ENCODE results near the gene ADK. TPM values are rescaled to one million over a fixed set of nuclear protein-coding genes. Genes with fewer than 3 reads are reported as not detected.

Gene ADK
- total RNA-seq, 4 donors from 2014 or later = 15.3 to 23.3 (median 20.8) TPM

DNA sequence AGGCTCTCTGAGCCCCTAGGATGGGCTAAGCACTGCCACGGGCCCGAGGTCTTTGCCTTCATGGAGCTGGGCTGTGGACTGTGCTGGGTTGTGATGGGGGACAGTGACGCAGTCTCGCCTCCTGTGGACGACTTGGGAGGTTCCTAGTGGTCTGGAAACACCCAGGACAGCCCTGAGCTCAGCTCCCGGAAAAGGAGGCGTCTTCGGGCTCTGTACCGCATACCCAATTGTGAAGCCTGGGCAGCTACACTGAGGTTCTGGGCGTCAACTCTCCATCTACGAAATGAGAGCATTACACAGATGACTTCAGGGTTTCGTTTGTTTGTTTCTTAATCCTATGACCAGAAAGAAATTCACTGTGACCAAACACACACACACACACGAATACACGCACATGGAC, 595.8 kb downstream of the ADK start:
- no peaks in the 10 kb centered on the region for H3K4me1 ChIP-seq
- no peak overlapping the region for H3K27ac ChIP-seq
- H3K9me3 ChIP-seq = no peaks in the 10 kb centered on the region
- no peaks in the 10 kb centered on the region for H3K36me3 ChIP-seq
- ATAC-seq = no peak
- H3K4me3 ChIP-seq = no peak overlapping the region
- TF ChIP-seq POLR2A (IDR thresholded peaks at IDR 0.05) (no peak), EP300 (IDR thresholded peaks at IDR 0.05) (no peak), POLR2AphosphoS5 (IDR thresholded peaks at IDR 0.05) (no peak)
- TF ChIP-seq, protein P1, sequence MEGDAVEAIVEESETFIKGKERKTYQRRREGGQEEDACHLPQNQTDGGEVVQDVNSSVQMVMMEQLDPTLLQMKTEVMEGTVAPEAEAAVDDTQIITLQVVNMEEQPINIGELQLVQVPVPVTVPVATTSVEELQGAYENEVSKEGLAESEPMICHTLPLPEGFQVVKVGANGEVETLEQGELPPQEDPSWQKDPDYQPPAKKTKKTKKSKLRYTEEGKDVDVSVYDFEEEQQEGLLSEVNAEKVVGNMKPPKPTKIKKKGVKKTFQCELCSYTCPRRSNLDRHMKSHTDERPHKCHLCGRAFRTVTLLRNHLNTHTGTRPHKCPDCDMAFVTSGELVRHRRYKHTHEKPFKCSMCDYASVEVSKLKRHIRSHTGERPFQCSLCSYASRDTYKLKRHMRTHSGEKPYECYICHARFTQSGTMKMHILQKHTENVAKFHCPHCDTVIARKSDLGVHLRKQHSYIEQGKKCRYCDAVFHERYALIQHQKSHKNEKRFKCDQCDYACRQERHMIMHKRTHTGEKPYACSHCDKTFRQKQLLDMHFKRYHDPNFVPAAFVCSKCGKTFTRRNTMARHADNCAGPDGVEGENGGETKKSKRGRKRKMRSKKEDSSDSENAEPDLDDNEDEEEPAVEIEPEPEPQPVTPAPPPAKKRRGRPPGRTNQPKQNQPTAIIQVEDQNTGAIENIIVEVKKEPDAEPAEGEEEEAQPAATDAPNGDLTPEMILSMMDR (IDR thresholded peaks at IDR 0.05) = no peak
- no peaks in the 10 kb centered on the region for H3K27me3 ChIP-seq
- WGBS, 2 donors (ENCODE audit: low coverage in 1 of 2) = 92% methylated on average over 5 to 7 of the region's 14 CpGs

DNA sequence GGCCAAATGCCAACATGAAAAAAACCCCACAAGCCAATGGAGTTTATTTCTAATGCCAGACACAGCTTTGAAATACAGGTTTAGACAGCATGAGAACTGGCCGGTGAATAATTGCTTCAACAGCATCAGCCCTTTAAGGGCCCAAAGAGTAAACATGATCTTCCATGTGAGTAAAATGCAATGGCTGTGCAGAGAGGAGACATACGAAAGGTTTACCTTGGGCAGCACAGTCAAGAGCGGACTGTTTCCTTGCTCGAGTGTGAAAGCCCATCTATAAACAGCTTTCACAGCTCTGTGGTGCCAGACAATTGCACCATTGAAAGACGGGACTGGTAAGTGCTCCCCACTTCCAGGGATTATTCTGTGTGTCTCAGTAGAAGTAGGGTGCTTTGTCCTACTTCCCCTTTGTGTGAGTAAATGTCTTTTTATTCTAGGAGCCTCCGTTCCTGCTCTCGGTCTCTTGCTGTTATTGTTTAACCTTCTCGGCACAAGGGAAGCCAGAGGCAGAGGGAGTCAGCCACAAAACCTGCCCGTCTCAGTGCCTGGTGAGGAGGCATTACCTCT, 597.5 kb downstream of the ADK start:
- Histone ChIP-seq H3K36me3 (no peaks in the 10 kb centered on the region), H3K27ac (no peak overlapping the region), H3K9me3 (no peaks in the 10 kb centered on the region), H3K4me1 (no peaks in the 10 kb centered on the region), H3K4me3 (no peak overlapping the region), H3K27me3 (no peaks in the 10 kb centered on the region)
- ATAC-seq = no peak
- WGBS, 2 donors (ENCODE audit: low coverage in 1 of 2) = 80 to 81% methylated on average over 3 to 6 of the region's 9 CpGs
- no peak for TF ChIP-seq POLR2A (IDR thresholded peaks at IDR 0.05)
- TF ChIP-seq EP300 (IDR thresholded peaks at IDR 0.05) = no peak
- TF ChIP-seq POLR2AphosphoS5 (IDR thresholded peaks at IDR 0.05) = no peak
- TF ChIP-seq, protein P1 (IDR thresholded peaks at IDR 0.05) = no peak

- Histone ChIP-seq H3K27ac (no peak overlapping the region), H3K9me3 (no peaks in the 10 kb centered on the region), H3K4me3 (no peak overlapping the region), H3K4me1 (no peaks in the 10 kb centered on the region), H3K36me3 (no peaks in the 10 kb centered on the region), H3K27me3 (no peaks in the 10 kb centered on the region)
- TF ChIP-seq POLR2A (IDR thresholded peaks at IDR 0.05) (no peak), EP300 (IDR thresholded peaks at IDR 0.05) (no peak), POLR2AphosphoS5 (IDR thresholded peaks at IDR 0.05) (no peak)
- TF ChIP-seq, protein P1 (IDR thresholded peaks at IDR 0.05) = no peak
- no peak for ATAC-seq
- 90 to 93% methylated on average over 3 to 5 of the region's 6 CpGs for WGBS, 2 donors (ENCODE audit: low coverage in 1 of 2)
Observed at GRCh38 chr10:74750848-74751274, 599.8 kb downstream of the ADK start.

DNA sequence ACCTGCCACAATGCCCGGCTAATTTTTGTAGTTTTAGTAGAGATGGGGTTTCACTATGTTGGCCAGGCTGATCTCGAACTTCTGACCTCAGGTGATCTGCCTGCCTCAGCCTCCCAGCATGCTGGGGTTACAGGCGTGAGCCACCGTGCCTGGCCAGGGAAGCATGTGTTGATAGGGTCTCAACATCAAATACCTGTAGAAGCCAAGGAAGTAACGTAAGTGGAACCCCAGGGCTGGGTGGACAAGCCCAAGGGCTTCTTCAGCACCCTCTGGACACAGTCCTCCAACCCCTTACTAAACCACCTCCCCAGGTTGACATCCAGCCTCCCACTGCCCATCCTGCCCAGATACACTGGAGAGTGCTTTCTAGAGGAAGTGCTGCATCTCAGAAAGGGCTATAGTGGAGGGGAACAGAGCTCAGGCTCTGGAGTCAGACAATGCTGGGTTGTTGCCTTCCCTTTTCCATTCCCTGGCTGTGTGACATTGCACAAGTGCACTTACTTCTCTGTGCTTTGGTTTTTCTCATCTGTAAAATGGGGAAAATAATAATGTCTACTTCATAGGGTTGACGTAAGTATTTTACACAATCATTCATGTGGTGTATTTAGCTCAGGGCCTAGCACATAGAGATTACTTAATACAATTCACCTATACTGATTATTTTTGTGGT, 601.5 kb downstream of the ADK start:
- 90 to 100% methylated on average over 1 to 5 of the region's 6 CpGs for WGBS, 2 donors (ENCODE audit: low coverage in 1 of 2)
- Histone ChIP-seq H3K27ac (no peak overlapping the region), H3K27me3 (no peaks in the 10 kb centered on the region), H3K36me3 (no peaks in the 10 kb centered on the region), H3K4me1 (no peaks in the 10 kb centered on the region), H3K4me3 (no peak overlapping the region), H3K9me3 (no peaks in the 10 kb centered on the region)
- ATAC-seq = no peak
- no peak for TF ChIP-seq POLR2AphosphoS5 (IDR thresholded peaks at IDR 0.05)
- TF ChIP-seq EP300 (IDR thresholded peaks at IDR 0.05) = no peak
- TF ChIP-seq POLR2A (IDR thresholded peaks at IDR 0.05) = no peak
- TF ChIP-seq, protein P1 (IDR thresholded peaks at IDR 0.05) = no peak

All from gastroesophageal sphincter (tissue), 4 donors.